Measurements from ENCODE around the gene C1QTNF8. TPM values are rescaled to one million over a fixed set of nuclear protein-coding genes. Genes with fewer than 3 reads are reported as not detected.

C1QTNF8 gene
- total and polyA plus RNA-seq, 2 donors (not counting 1 experiment from before 2014, with no cell fraction given): not detected

- no peaks in the 10 kb centered on the region for H3K36me3 ChIP-seq (replicated peaks in 1 of 2; ENCODE audit: control extremely low read depth in 1 of 2, control insufficient read depth in 1 of 2, extremely low read depth in 1 of 2, insufficient read depth in 2 of 2, low read length in 1 of 2)
- no peak overlapping the region for H2AFZ ChIP-seq (ENCODE audit: insufficient read depth, low read depth, low read length, poor library complexity, severe bottlenecking)
- H3K9me3 Mint-ChIP-seq (ENCODE audit: insufficient read depth): no peaks in the 10 kb centered on the region
- ATAC-seq (ENCODE audit: low read depth) (no peak), DNase-seq (no peak)
- H3K9me3 ChIP-seq (ENCODE audit: control extremely low read depth in 1 of 3, control insufficient read depth in 2 of 3, insufficient read depth in 1 of 3, low read length in 2 of 3): no peaks in the 10 kb centered on the region
- intact Hi-C loops (cut with micrococcal nuclease): no loop called here
- ChIA-PET POLR2A (no interaction called here), CTCF (no interaction called here)
- no peak overlapping the region for H3K4me2 ChIP-seq (replicated peaks; ENCODE audit: low read depth, low read length, poor library complexity, severe bottlenecking)
- H3K27me3 Mint-ChIP-seq: peaks cover 3% of the 10 kb centered on the region
- 100% methylated on average over 7 of the region's 19 CpGs for WGBS (ENCODE audit: insufficient coverage)
- no peaks in the 10 kb centered on the region for H3K79me2 ChIP-seq (ENCODE audit: control insufficient read depth, insufficient read depth, low read length)
- H3K27ac Mint-ChIP-seq: no peak overlapping the region
- TF ChIP-seq CTCF (IDR thresholded peaks at IDR 0.05): no peak
- TF ChIP-seq EZH2 (IDR thresholded peaks at IDR 0.05; ENCODE audit: borderline replicate concordance, insufficient read depth, low read depth, low read length, poor library complexity, severe bottlenecking): no peak
- H3K4me1 ChIP-seq (ENCODE audit: control insufficient read depth in 2 of 2, insufficient read depth in 2 of 2, low read length in 2 of 2): peaks cover 0 to 8% of the 10 kb centered on the region in 2 donors
- H3K9ac ChIP-seq (ENCODE audit: low read length): no peak overlapping the region
- no peak overlapping the region for H3K27ac ChIP-seq (ENCODE audit: low read length in 2 of 2)
- peaks cover 5% of the 10 kb centered on the region for H3K4me1 Mint-ChIP-seq
- no peaks in the 10 kb centered on the region for H4K20me1 ChIP-seq (ENCODE audit: control insufficient read depth, insufficient read depth, low read length, poor library complexity, severe bottlenecking)
- H3K4me3 Mint-ChIP-seq: no peak overlapping the region
- peaks cover 0 to 3% (median 0%) of the 10 kb centered on the region in 4 experiments for H3K27me3 ChIP-seq (replicated peaks in 1 of 4; ENCODE audit: control extremely low read depth in 1 of 4, control insufficient read depth in 3 of 4, insufficient read depth in 4 of 4, low read length in 3 of 4)
- no peak overlapping the region for H3K4me3 ChIP-seq (ENCODE audit: control extremely low read depth in 1 of 5, extremely low read depth in 1 of 5, insufficient read depth in 1 of 5, low read depth in 2 of 5, low read length in 4 of 5)
Measured at GRCh38 chr16:1117926-1118325, 21.9 kb upstream of the C1QTNF8 start.

GRCh38 chr16:1117176-1117900 is 21.3 kb upstream of the C1QTNF8 start:
- Mint-ChIP-seq H3K27me3 (peaks cover 3% of the 10 kb centered on the region), H3K27ac (no peak overlapping the region), H3K9me3 (ENCODE audit: insufficient read depth) (no peaks in the 10 kb centered on the region), H3K4me1 (peaks cover 5% of the 10 kb centered on the region), H3K4me3 (no peak overlapping the region)
- no peak overlapping the region for H3K4me2 ChIP-seq (replicated peaks; ENCODE audit: low read depth, low read length, poor library complexity, severe bottlenecking)
- DNase-seq (no peak), ATAC-seq (ENCODE audit: low read depth) (no peak)
- no peaks in the 10 kb centered on the region for H3K36me3 ChIP-seq (replicated peaks in 1 of 2; ENCODE audit: control extremely low read depth in 1 of 2, control insufficient read depth in 1 of 2, extremely low read depth in 1 of 2, insufficient read depth in 2 of 2, low read length in 1 of 2)
- no peak overlapping the region for H3K27ac ChIP-seq (ENCODE audit: low read length in 2 of 2)
- peaks cover 0 to 3% (median 0%) of the 10 kb centered on the region in 4 experiments for H3K27me3 ChIP-seq (replicated peaks in 1 of 4; ENCODE audit: control extremely low read depth in 1 of 4, control insufficient read depth in 3 of 4, insufficient read depth in 4 of 4, low read length in 3 of 4)
- peaks cover 0 to 8% of the 10 kb centered on the region in 2 donors for H3K4me1 ChIP-seq (ENCODE audit: control insufficient read depth in 2 of 2, insufficient read depth in 2 of 2, low read length in 2 of 2)
- CTCF ChIA-PET: no interaction called here
- TF ChIP-seq CTCF (IDR thresholded peaks at IDR 0.05) (no peak), EZH2 (IDR thresholded peaks at IDR 0.05; ENCODE audit: borderline replicate concordance, insufficient read depth, low read depth, low read length, poor library complexity, severe bottlenecking) (no peak)
- H4K20me1 ChIP-seq (ENCODE audit: control insufficient read depth, insufficient read depth, low read length, poor library complexity, severe bottlenecking): no peaks in the 10 kb centered on the region
- no peak overlapping the region for H3K9ac ChIP-seq (ENCODE audit: low read length)
- no peaks in the 10 kb centered on the region for H3K9me3 ChIP-seq (ENCODE audit: control extremely low read depth in 1 of 3, control insufficient read depth in 2 of 3, insufficient read depth in 1 of 3, low read length in 2 of 3)
- WGBS (ENCODE audit: insufficient coverage): 73% methylated on average over 33 of the region's 34 CpGs
- H3K4me3 ChIP-seq (ENCODE audit: control extremely low read depth in 1 of 5, extremely low read depth in 1 of 5, insufficient read depth in 1 of 5, low read depth in 2 of 5, low read length in 4 of 5): no peak overlapping the region
- POLR2A ChIA-PET: no interaction called here
- H2AFZ ChIP-seq (ENCODE audit: insufficient read depth, low read depth, low read length, poor library complexity, severe bottlenecking): no peak overlapping the region
- intact Hi-C loops (cut with micrococcal nuclease): no loop called here
- H3K79me2 ChIP-seq (ENCODE audit: control insufficient read depth, insufficient read depth, low read length): no peaks in the 10 kb centered on the region

All from B cell (primary cell).